Effector memory CD4-positive, alpha-beta T cell (primary cell): Measurements from ENCODE around the gene ECEL1.

Experiments used
- DNase-seq, 3 donors: peaks; one replicate each; pipeline ENCODE4 v3.0.0-alpha.2; 2020
- H3K27ac ChIP-seq: 2 replicates; pipeline ENCODE4 v1.7.0; 2013; ENCODE audit warnings: mild to moderate bottlenecking, low read length, moderate library complexity; ENCODE audit not compliant: insufficient read depth, poor library complexity, severe bottlenecking
- H3K27me3 ChIP-seq: replicated peaks from 2 replicates; pipeline ENCODE4 v1.7.0; 2013; ENCODE audit warnings: mild to moderate bottlenecking, low read length; ENCODE audit not compliant: insufficient read depth, control insufficient read depth, poor library complexity, severe bottlenecking
- H3K36me3 ChIP-seq: 2 replicates; pipeline ENCODE4 v1.7.0; 2013; ENCODE audit warnings: mild to moderate bottlenecking, low read length, moderate library complexity; ENCODE audit not compliant: control insufficient read depth, insufficient read depth
- H3K4me1 ChIP-seq: 2 replicates; pipeline ENCODE4 v1.7.0; 2013; ENCODE audit warnings: low read length, mild to moderate bottlenecking; ENCODE audit not compliant: control insufficient read depth, insufficient read depth, poor library complexity, severe bottlenecking
- H3K4me3 ChIP-seq: 2 replicates; pipeline ENCODE4 v1.7.0; 2013; ENCODE audit warnings: low read length, low read depth, mild to moderate bottlenecking; ENCODE audit not compliant: insufficient read depth, poor library complexity, severe bottlenecking
- H3K9me3 ChIP-seq: 2 replicates; pipeline ENCODE4 v1.7.0; 2013; ENCODE audit warnings: mild to moderate bottlenecking, low read length, moderate library complexity; ENCODE audit not compliant: control insufficient read depth

ECEL1 gene

DNA sequence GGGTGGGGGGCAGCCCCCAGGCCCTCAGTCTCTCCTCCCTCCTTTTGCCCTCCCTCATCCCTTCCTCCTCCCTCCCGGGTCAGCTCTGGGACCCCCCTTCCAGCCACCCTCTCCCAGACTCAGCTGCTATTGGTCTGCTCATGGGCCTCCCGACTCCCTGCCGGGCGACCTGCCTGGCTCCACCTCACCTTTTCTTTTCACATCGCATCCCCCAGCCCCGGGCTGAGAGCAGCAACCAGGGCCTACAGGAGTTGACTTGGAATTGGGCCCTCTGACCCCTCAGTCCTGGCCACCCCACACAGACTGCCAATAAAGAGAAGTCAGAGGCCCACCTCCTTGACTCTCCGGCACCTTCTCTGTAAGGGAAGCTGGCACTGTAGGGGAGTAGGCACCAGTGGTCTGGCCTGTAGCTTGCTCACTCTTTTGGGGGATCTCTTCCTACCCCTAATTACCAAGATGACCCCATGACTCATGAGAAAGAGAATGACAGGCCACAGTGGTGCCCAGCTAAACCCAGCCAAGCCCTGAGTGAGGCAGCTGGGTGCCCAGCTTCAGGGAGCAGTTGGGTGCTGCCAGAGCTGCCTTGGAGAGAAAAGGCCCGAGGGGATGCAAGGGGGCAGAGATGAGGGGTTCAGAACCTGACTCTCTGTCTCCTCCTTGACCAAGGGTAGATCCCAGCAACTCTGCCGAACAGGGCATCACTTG lies 2.0 kb upstream of the ECEL1 start:
- no peak overlapping the region for H3K27ac ChIP-seq
- DNase-seq = no peak
- no peaks in the 10 kb centered on the region for H3K9me3 ChIP-seq
- no peak overlapping the region for H3K4me3 ChIP-seq
- no peaks in the 10 kb centered on the region for H3K36me3 ChIP-seq
- H3K4me1 ChIP-seq = peaks cover 8% of the 10 kb centered on the region
- H3K27me3 ChIP-seq = no peaks in the 10 kb centered on the region

DNA sequence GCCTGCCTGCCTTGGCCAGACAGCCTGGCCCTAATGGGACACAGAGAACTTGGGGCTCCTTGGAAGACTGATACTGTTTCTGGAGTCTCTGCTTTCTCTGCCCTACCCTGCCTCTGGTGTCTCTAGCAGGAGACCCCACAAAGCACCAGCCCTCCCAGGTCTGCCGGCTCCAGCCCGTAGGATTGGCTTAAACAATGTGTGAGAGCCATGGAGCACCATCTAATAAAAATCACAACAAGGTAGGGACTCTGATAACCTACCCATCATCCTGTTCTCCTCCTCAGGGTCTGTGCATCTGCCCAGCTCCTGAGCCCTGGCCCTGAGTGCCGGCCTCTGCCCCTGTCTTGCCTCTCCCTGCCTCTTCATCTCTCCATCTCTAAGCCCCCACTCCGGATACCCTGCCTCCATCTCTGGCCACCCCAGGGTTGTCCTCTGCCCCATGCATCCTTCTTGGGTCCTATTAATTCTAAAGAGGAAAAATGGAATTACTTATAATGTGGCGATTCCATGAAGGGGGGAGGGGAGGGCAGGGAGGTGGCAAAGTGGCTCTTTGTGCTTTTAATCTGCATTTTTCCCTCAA lies 1.2 kb upstream of the ECEL1 start:
- H3K27me3 ChIP-seq = no peaks in the 10 kb centered on the region

DNA sequence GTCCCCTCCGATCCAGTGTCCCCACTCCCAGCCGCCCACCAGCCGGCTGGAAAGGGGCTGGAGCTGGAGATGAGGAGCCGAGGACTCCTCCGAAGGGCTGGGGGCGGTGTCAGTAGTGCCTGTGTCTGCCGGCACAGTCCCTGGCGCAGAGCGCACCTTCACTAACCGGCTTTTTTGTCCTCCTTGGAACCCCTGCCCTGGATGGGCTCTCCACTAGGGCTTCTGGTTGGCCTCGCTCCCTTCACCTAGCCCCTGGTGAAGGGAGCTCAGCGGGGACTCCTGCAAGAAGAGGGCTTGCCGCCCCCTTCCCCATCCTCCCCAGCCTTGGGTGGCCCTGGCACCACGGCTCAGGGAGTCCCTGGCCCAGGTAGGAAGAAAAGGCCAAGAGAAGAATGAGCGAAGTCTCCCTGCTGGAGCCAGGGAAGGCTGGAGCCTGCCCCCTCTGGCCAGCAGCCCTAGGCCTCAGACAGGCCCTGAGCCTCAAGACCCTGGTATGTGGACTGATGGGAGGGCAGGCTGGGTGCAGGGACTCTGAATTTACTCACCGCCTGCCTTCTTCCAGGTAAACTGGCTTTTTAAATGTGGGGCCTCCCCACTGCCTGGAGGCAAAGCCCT lies 570 bp upstream of the ECEL1 start:
- Histone ChIP-seq H3K4me3 (no peak overlapping the region), H3K36me3 (no peaks in the 10 kb centered on the region), H3K27ac (no peak overlapping the region), H3K4me1 (peaks cover 8% of the 10 kb centered on the region), H3K9me3 (no peaks in the 10 kb centered on the region), H3K27me3 (no peaks in the 10 kb centered on the region)
- no peak for DNase-seq

More for the DNA sequence above, 1.2 kb upstream of the ECEL1 start:
- Histone ChIP-seq H3K4me1 (peaks cover 8% of the 10 kb centered on the region), H3K9me3 (no peaks in the 10 kb centered on the region), H3K4me3 (no peak overlapping the region), H3K36me3 (no peaks in the 10 kb centered on the region), H3K27ac (no peak overlapping the region)
- no peak for DNase-seq

GRCh38 chr2:232486558-232487384 lies 863 bp downstream of the ECEL1 start:
- H3K27ac ChIP-seq = no peak overlapping the region
- H3K4me1 ChIP-seq = peaks cover 8% of the 10 kb centered on the region
- no peak for DNase-seq
- no peaks in the 10 kb centered on the region for H3K9me3 ChIP-seq
- H3K27me3 ChIP-seq = no peaks in the 10 kb centered on the region
- no peaks in the 10 kb centered on the region for H3K36me3 ChIP-seq
- no peak overlapping the region for H3K4me3 ChIP-seq

- no peak for DNase-seq
- H3K4me3 ChIP-seq = no peak overlapping the region
- no peak overlapping the region for H3K27ac ChIP-seq
- no peaks in the 10 kb centered on the region for H3K36me3 ChIP-seq
- H3K9me3 ChIP-seq = no peaks in the 10 kb centered on the region
- no peaks in the 10 kb centered on the region for H3K27me3 ChIP-seq
- peaks cover 8% of the 10 kb centered on the region for H3K4me1 ChIP-seq
Measured at GRCh38 chr2:232485757-232486557, 1.7 kb downstream of the ECEL1 start.

DNA sequence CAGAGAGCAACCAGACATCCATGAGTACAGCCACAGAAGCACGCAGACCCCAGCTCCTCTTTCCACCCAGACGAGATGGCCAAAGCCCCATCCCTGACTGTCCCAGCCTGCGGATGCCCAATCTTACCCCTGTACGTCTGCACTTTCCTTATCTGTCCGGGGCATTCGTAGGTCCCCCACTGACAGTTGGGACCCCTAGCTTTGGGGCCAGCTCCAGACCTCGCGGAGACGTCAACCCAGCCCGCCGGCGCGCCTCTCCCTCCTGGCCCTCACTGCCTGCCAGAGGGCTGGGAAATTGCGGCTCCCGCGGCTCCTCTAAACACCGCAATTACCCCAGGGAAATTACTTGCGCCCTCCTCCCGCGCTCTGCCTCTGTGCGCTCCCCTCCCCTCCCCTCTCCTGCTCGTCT lies 2.3 kb downstream of the ECEL1 start:
- no peaks in the 10 kb centered on the region for H3K9me3 ChIP-seq
- peaks cover 8% of the 10 kb centered on the region for H3K4me1 ChIP-seq
- H3K36me3 ChIP-seq = no peaks in the 10 kb centered on the region
- H3K4me3 ChIP-seq = no peak overlapping the region
- no peaks in the 10 kb centered on the region for H3K27me3 ChIP-seq
- no peak overlapping the region for H3K27ac ChIP-seq
- DNase-seq = no peak

DNA sequence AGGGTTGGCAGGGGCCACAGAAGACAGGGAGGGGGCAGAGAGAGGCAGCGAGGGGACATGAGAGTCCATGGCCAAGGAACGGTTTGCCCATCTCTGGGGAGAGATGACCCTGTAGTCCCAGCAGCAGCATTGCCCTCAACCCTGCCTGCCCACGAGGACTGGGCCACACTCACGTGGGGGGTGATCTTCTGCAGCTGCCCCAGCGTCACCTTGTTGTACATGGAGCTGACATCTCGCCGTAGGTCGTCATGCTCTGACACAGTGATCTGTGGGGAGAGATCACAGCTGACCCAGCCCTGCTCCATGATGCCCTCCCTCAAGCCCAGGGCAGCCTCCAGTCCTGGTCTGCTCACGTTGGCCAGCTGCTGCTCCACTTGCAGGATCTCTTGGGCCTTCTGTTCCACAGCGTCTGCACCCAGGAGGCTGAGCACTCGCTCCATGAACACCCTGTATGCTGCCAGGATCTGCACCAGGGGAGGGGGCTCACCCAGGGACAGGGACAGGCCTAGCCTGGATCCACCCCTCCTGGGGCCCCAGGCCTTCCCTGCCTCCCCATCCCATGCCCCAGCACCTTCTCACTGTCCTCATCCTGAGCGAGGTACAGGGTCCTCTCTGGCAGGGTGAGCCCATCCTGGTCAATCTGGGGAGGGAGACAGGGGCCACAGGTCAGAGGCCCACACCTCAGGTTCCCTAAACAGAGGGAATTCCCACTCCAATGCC lies 2.8 kb downstream of the ECEL1 start:
- no peaks in the 10 kb centered on the region for H3K27me3 ChIP-seq
- DNase-seq = no peak
- no peak overlapping the region for H3K27ac ChIP-seq
- H3K36me3 ChIP-seq = no peaks in the 10 kb centered on the region
- H3K4me3 ChIP-seq = no peak overlapping the region
- no peaks in the 10 kb centered on the region for H3K9me3 ChIP-seq
- peaks cover 8% of the 10 kb centered on the region for H3K4me1 ChIP-seq

- no peak for DNase-seq
- H3K4me1 ChIP-seq = peaks cover 8% of the 10 kb centered on the region
- no peaks in the 10 kb centered on the region for H3K36me3 ChIP-seq
- no peaks in the 10 kb centered on the region for H3K27me3 ChIP-seq
- no peak overlapping the region for H3K4me3 ChIP-seq
- H3K9me3 ChIP-seq = no peaks in the 10 kb centered on the region
- H3K27ac ChIP-seq = no peak overlapping the region
Measured at GRCh38 chr2:232483923-232484627, 3.6 kb downstream of the ECEL1 start.
